Erythroblast (primary cell): Measurements from ENCODE around the gene KAZN.

Experiments used
- DNase-seq, 2 experiments: peaks; one replicate each; lab custom pipeline; 2025; lab: John Stamatoyannopoulos, UW
- GATA1 ChIP-seq: IDR thresholded peaks from 2 replicates; pipeline ENCODE4 v1.6.1; 2011; ENCODE audit warnings: low read depth, mild to moderate bottlenecking, control low read depth, low read length, moderate library complexity
- POLR2A ChIP-seq: IDR thresholded peaks from 2 replicates; pipeline ENCODE4 v1.6.1; 2011; ENCODE audit warnings: mild to moderate bottlenecking, low read length

Gene KAZN

DNA sequence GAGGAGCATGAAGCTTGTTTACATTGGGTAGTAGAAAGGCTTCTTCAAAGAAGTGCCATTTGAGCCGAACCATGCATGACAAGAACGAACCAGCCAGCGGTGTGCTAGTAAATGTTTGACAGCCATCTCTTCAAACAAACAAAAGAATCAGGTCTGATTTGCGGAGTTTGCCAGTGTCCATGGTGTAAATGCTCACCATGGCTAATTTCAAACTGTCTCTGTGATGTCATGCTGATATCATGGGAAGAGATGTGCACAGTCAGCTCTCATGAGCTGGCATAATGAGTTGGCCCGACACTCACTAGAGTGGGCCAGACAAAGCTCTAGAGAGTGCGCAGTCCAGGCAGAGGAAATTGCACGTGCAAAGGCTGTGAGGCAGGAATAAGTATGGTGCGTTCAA is 101.1 kb downstream of the KAZN start:
- no peak for TF ChIP-seq POLR2A
- TF ChIP-seq GATA1, result no peak
- DNase-seq, result peak in 1 of 2 experiments; percentile 1

GRCh38 chr1:14704846-14705245 is 106.4 kb downstream of the KAZN start:
- DNase-seq, result no peak
- TF ChIP-seq GATA1 (no peak), POLR2A (no peak)

- no peak for TF ChIP-seq GATA1
- DNase-seq, result no peak
These were observed 107.3 kb downstream of the KAZN start for GRCh38 chr1:14705824-14706223.

DNA sequence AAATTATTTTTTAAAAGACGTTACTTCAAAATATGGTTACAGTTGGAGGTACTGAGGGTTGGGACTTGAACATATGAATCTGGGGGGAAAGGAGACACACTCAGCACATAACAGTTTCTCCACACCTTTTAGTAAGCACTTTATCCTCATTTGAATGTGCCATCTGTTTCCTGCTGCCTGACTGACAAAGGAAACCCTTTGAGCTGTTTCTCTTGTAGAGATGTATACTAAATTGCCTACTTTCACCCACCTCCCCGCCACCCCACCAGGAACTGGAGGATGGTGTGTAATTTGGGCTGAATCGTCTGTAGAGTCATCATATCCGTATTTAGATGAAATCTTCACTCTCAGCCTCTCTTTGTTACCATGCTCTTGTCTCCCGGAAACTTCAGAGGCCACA is 108.1 kb downstream of the KAZN start:
- no peak for DNase-seq
- TF ChIP-seq POLR2A, result no peak
- no peak for TF ChIP-seq GATA1

DNA sequence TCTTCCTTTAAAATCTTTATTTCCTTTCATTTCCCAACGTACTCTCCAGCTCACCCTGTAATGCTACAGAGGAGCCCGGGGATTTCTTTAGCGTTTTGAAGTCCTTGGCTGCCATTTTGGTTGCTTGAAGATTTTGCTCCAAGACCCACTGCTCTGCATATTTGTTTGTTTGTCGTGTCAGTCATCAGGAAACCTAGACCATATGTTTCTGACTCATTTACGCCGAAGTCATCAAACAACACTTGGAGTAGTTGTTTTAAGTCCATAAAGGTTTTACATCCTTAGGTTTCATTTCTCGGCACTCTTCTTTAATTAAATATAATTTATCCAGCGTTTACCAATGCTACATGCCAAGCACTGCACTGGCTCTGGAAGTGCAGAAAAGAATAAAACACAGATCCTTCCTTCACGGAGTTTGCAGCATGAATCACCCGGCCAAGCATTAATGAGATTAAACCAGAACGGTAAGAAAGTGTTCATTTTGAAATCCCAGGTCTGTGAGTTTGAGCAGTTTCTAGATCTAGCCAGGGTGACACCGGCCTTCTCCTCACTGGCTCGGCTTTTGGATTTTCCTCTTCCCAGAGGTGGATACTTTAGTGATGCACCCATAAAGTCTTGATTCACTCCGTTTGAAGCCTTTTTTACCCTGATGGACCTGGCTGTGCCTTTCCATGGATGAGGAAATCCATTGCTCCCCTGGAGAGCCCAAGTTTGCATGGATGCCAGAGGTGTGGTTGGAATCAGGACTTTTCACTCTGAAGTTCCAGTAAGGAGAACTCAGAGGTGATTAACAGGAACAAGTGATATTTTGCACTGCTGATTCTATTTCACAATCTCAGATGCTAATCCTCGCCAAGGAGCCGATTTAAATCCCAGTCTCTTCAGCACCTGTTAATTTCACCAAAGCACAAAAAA is 109.3 kb downstream of the KAZN start:
- TF ChIP-seq POLR2A, result no peak
- TF ChIP-seq GATA1, result no peak
- no peak for DNase-seq

GRCh38 chr1:14710331-14710730 is 111.8 kb downstream of the KAZN start:
- DNase-seq, result no peak
- TF ChIP-seq GATA1 (no peak), POLR2A (no peak)

DNA sequence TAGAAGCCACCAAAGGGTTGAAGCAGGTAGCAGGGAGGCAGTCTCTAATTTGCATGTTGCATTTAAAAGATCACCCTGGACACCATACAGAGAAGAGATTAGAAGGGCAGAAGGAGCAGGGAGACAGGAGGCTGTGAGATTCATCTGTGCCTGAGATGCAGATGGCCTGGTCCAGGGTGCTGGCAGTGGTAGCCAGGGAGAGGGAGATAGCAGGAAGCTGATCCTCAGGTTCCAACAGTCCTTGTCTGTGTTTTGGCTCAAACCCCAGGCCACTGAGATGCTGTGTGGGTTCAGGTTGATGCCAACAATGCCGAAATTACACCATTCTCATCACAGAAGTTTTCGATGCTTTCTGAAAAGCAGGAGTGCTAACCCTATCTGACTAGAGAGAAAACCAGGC is 113.7 kb downstream of the KAZN start:
- TF ChIP-seq POLR2A (no peak), GATA1 (no peak)
- DNase-seq, result no peak

DNA sequence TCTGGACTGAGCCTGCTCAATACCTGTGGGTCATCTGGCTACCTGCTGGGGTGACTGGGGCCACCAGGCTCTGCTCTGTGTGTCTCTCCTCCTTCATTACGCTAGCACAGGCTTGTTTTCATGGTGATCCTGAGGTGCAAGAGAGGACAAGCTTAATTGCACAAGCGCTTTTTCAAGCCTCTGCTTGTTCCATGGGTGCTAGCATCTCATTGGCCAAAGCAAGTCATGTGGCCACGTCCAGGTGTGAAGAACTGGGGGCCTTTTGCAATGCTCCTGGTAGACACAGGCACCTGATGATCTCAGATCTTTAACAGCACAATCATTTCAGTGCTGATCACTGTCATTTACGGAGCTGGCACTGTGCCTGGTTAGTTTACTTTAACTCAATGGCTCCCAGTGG is 114.6 kb downstream of the KAZN start:
- DNase-seq, result no peak
- TF ChIP-seq POLR2A (no peak), GATA1 (no peak)

DNA sequence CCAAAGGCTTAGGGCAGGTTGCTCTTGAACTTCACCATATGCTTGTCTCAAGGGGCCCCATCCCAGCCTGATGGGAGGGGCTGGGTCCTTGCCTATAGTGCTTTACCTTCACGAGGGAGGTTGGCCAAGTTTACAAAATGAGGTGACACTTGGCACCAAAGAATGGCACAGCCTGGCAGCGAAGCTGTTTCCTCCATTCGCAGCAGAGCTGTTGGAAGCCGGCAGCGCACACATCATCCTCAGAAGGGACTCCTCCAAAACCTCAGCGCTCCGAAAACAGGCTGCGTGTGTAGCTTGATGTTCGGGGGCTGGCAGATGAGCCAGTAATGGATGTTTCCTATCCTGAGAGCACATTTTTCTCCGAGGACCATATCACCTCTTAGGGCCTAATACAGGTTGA is 116.8 kb downstream of the KAZN start:
- no peak for DNase-seq
- TF ChIP-seq POLR2A (no peak), GATA1 (no peak)

DNA sequence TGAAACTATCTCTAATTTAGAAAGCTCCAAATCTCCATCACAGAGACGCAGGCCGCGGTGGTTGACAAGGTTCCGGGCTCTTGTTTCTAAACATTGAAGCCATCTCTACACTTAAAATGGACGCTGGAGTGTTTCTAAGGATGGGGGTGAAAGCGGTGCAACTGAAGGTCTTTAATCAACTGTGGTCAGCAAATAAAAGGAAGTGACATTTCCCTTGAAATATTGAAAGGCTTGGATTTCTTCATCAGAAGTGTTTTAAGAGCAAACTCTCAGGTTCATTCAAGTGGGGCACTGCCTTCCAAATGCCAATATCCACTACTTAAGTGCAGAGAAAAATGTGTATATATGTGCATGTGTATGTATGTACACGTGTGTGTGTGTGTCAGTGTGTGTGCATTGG is 117.3 kb downstream of the KAZN start:
- no peak for TF ChIP-seq POLR2A
- no peak for TF ChIP-seq GATA1
- no peak for DNase-seq

DNA sequence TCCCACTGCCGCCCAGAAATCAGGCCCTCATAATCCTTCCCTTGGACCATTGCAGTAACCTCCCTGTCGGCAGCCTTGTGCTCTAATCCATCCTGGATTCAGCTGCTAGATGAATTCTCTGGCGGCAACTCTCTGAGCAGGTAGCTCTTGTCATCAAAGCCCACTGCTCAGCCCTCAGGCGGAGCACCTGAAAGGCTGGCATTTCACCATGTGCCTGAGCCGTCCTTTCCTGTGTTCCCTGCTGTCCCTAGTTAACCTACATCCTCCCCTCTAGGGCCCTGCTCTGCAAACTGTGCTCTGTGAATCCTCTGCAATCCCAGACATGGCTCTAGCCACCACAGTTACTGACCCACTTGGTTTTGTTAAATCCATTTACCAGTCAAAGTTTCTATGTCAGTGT is 118.0 kb downstream of the KAZN start:
- no peak for DNase-seq
- TF ChIP-seq GATA1 (no peak), POLR2A (no peak)

- TF ChIP-seq POLR2A (no peak), GATA1 (no peak)
- no peak for DNase-seq
These were observed 120.0 kb downstream of the KAZN start for GRCh38 chr1:14718476-14718875.

DNA sequence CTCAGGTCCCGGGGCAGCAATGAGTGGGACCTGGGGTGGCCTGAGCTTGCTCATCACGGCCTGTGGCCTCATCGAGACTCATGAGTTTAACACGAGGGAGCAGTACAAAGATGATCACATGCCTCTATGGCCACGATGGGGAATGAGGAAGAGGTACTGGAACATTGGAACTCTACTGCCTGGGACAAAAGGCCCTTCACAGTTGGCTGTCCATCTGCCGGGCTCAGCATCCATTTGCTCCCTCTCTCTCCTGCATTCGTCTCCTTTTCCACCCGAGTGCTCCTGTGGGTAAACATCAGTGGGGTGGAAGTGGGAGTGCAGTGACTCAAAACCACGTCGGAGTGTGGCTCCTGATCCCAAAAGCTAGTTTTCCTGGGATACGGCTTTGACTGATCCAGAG is 124.9 kb downstream of the KAZN start:
- TF ChIP-seq GATA1, result no peak
- no peak for TF ChIP-seq POLR2A
- DNase-seq, result no peak

- DNase-seq, result no peak
- TF ChIP-seq GATA1 (no peak), POLR2A (no peak)
These were observed 125.8 kb downstream of the KAZN start for GRCh38 chr1:14724246-14724645.

- TF ChIP-seq POLR2A (no peak), GATA1 (no peak)
- no peak for DNase-seq
These were observed 126.2 kb downstream of the KAZN start for GRCh38 chr1:14724678-14725077.
